Lower lobe of right lung (tissue), 2 donors: Measurements from ENCODE around the gene MCF2L. TPM values are rescaled to one million over a fixed set of nuclear protein-coding genes. Genes with fewer than 3 reads are reported as not detected.
A peak's percentile ranks its signal among the peaks of the same experiment; 100 is the strongest.

Experiments
- ATAC-seq, 2 donors: fragments of 200-7000 bp; cut with Tn5 transposase; one replicate each; pipeline ENCODE4 v1.9.1; 2020 to 2022; ENCODE audit warnings: mild to moderate bottlenecking in 2 of 2, moderate library complexity in 2 of 2
- DNase-seq: peaks from one replicate; pipeline ENCODE4 v3.0.0-alpha.2; 2020
- H3K27ac ChIP-seq: fragments of 200-600 bp; one replicate; pipeline ENCODE4 v1.8.0; 2022
- H3K27me3 ChIP-seq: fragments of 200-600 bp; one replicate; pipeline ENCODE4 v1.8.0; 2022; ENCODE audit warnings: low read depth
- H3K36me3 ChIP-seq: fragments of 200-600 bp; one replicate; pipeline ENCODE4 v1.8.0; 2022; ENCODE audit warnings: mild to moderate bottlenecking
- H3K4me1 ChIP-seq: fragments of 200-600 bp; one replicate; pipeline ENCODE4 v1.8.0; 2022
- H3K4me3 ChIP-seq: fragments of 200-600 bp; one replicate; pipeline ENCODE4 v1.8.0; 2022; ENCODE audit warnings: mild to moderate bottlenecking
- H3K9me3 ChIP-seq: fragments of 200-600 bp; one replicate; pipeline ENCODE4 v1.8.0; 2022
- intact Hi-C: fragments of 100-400 bp; cut with DNase I; formaldehyde crosslinking; loops from one replicate; pipeline ENCODE4 v1.11.0; 2022
- total RNA-seq: library from RNA; stranded (reverse); fragmentation: NEBNext Ultra II Directional; extraction: Animal tissue kit (Norgen Biotek cat#: 25700); gene quantifications from one replicate; pipeline ENCODE4 v1.2.1, GENCODE V29; 2021
- TF ChIP-seq, protein P1 (sequence below): fragments of 200-600 bp; IDR thresholded peaks from one replicate; pipeline ENCODE4 v1.8.0; 2022; ENCODE audit warnings: antibody characterized with exemption, mild to moderate bottlenecking
- donor health status: DM: no; HTN: yes; CAD: no; lungs with severe emphysema.

The MCF2L gene
- total RNA-seq, 1 donor from 2014 or later = 42.4 TPM

DNA sequence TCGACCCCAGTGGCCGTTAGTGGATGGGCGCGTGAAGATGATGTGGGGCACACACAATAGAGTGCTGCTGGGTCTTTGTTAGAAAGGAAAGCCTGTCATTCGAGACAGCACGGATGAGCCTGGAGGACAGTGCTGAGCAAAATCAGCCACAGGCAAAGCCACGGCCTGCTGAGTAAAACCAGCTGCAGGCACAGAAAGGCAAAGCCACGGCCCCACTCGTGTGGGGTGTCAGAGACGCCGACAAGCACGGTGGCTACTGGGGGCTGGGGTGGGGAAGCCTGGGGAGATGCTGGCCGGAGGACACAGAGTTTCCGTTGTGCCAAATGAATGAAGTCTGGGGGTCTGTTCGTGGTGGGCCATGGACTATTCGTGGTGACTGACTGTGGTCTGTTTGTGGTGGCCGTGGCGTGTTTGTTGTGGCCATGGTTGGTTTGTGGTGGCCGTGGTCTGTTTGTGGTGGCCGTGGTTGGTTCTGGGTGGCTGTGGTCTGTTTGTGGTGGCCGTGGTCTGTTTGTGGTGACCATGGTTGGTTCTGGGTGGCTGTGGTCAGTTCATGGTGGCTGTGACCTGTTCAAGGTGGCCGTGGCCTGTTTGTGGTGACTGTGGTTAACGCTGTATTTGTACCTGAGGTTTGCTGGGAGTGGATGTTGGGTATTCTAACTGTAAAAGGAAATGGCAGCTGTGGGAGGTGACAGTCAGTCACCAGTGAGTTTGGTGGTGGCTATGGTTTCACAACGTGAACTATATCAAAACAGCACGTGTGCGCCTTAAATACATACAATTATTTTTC is 36.3 kb downstream of the MCF2L start:
- no peak for DNase-seq
- intact Hi-C loops = no loop called here
- TF ChIP-seq, protein P1, sequence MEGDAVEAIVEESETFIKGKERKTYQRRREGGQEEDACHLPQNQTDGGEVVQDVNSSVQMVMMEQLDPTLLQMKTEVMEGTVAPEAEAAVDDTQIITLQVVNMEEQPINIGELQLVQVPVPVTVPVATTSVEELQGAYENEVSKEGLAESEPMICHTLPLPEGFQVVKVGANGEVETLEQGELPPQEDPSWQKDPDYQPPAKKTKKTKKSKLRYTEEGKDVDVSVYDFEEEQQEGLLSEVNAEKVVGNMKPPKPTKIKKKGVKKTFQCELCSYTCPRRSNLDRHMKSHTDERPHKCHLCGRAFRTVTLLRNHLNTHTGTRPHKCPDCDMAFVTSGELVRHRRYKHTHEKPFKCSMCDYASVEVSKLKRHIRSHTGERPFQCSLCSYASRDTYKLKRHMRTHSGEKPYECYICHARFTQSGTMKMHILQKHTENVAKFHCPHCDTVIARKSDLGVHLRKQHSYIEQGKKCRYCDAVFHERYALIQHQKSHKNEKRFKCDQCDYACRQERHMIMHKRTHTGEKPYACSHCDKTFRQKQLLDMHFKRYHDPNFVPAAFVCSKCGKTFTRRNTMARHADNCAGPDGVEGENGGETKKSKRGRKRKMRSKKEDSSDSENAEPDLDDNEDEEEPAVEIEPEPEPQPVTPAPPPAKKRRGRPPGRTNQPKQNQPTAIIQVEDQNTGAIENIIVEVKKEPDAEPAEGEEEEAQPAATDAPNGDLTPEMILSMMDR = no peak

DNA sequence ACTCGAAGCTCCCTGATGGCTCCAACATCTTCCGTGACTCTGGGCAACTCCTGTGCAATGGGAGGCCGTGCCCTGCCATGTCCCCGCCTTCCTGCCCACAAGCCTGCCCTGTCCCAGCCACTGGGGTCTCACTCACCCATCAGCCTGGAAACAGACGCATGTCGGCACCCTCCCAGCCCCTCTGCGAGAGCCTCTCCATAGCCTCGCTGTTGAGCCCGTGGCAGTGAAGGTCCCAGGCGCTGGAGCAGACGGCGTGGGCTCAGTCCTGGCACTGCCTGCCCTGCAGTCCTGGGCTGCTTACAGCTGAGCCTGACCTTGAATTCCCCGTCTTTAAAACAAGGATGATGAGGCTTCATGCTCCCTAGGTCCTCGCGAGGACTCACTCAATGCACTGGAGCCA is 37.0 kb downstream of the MCF2L start:
- Histone ChIP-seq H3K4me1 (peaks cover 12% of the 10 kb centered on the region), H3K4me3 (no peak overlapping the region), H3K27ac (no peak overlapping the region), H3K36me3 (no peaks in the 10 kb centered on the region), H3K9me3 (no peaks in the 10 kb centered on the region), H3K27me3 (peaks cover 16% of the 10 kb centered on the region)
- DNase-seq = no peak
- no peak for ATAC-seq
- intact Hi-C loops = no loop called here
- TF ChIP-seq, protein P1 = no peak

More for the DNA sequence above, 36.3 kb downstream of the MCF2L start:
- H3K27ac ChIP-seq = no peak overlapping the region
- peaks cover 16% of the 10 kb centered on the region for H3K27me3 ChIP-seq
- no peak for ATAC-seq
- H3K4me3 ChIP-seq = no peak overlapping the region
- peaks cover 13% of the 10 kb centered on the region for H3K4me1 ChIP-seq
- no peaks in the 10 kb centered on the region for H3K36me3 ChIP-seq
- H3K9me3 ChIP-seq = no peaks in the 10 kb centered on the region

DNA sequence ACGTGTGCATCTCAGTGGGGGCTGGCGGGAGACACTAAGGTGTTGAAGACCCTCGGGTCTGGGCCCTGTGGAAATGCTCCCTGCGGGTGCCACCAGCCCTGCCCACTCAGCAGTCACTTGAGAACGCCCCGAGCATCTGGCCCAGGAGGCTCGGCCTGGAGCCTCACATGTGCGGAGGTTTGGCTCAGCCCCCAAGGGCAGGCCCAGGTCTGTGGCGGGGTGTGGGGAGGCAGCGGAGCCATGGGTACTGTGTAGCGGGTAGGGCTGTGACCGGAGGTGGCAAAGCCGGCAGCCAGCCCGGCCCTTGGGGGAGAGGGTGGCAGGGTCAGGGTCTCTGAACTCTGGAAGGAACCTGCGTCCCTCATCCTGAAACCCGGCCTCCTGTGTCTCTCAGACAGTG is 37.6 kb downstream of the MCF2L start:
- Histone ChIP-seq H3K4me3 (no peak overlapping the region), H3K36me3 (no peaks in the 10 kb centered on the region), H3K27ac (no peak overlapping the region), H3K4me1 (peaks cover 5% of the 10 kb centered on the region), H3K27me3 (peaks cover 10% of the 10 kb centered on the region), H3K9me3 (no peaks in the 10 kb centered on the region)
- ATAC-seq = no peak
- DNase-seq = no peak
- TF ChIP-seq, protein P1 = no peak
- intact Hi-C loops = no loop called here

DNA sequence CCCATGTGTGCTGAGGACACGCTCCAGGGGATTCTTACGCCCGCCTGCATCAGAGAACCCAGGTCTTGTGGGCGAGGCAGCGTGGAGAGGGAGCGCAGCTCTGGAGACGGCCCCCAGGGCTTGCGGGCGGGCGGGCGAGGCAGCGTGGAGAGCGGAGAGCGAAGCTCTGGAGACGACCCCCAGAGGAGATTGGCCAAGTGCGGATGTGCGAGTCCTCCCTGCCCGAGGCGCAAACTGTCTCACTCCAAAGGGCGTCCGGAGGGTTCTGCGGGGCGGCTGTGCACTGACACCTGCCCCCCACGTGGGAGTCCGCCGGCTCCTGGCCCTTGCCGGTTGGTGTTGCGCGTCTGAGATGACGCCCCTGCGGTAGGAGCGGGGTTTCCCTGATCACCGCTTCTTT is 39.8 kb downstream of the MCF2L start:
- Histone ChIP-seq H3K9me3 (no peaks in the 10 kb centered on the region), H3K27me3 (peaks cover 5% of the 10 kb centered on the region), H3K36me3 (no peaks in the 10 kb centered on the region), H3K4me1 (no peaks in the 10 kb centered on the region), H3K4me3 (no peak overlapping the region), H3K27ac (no peak overlapping the region)
- DNase-seq (no peak), ATAC-seq (no peak)
- TF ChIP-seq, protein P1 = no peak
- intact Hi-C loops = no loop called here

DNA sequence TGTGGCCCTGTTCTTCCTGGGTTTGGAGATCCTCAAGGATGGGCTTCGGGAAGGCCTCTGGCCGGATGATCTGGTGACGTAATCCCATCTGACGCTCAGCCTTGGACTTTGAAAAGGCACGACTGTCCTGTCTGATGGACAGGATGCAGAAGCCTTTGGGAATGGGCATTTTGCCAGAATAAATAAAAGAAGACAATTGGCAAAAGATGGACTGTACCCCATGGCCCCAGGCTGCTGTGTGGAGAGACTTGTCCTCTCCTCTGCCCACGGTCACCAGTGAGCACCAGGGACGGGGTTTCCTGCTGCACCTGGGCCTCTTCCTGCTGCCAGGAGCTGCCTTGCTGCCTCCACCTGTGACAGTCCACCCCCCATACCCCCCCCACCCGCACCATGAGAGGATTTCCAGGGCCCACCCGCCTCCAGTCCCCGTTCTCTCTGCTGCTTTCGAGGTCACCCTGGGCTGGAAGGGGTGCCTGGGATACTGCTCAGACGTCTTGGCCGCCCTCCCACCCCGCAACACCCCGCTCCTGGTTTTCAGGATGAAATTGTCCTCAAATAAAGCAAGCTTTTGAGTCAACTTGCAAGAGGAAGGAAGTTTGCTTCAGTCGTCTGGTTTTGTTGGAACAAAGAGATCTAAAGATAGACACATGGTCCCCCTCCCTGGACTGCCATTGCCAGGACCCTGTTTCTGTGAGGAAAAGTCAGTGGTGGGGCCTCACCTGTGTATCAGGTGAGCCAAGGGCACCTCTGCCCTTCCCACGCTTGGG is 40.9 kb downstream of the MCF2L start:
- Histone ChIP-seq H3K27ac (no peak overlapping the region), H3K4me3 (no peak overlapping the region), H3K36me3 (no peaks in the 10 kb centered on the region), H3K9me3 (no peaks in the 10 kb centered on the region), H3K27me3 (peaks cover 5% of the 10 kb centered on the region), H3K4me1 (no peaks in the 10 kb centered on the region)
- TF ChIP-seq, protein P1 = no peak
- ATAC-seq (peak in 1 of 2 donors; percentile 29), DNase-seq (no peak)
- intact Hi-C loops = no loop called here
